Measurements from ENCODE around the gene CERS1. TPM values are rescaled to one million over a fixed set of nuclear protein-coding genes. Genes with fewer than 3 reads are reported as not detected.

The CERS1 gene
- total RNA-seq, 1 donor from 2014 or later = not detected

GRCh38 chr19:18856385-18857126 lies 39.4 kb downstream of the CERS1 start:
- no peaks in the 10 kb centered on the region for H3K27me3 ChIP-seq
- H3K9me3 ChIP-seq = no peaks in the 10 kb centered on the region
- peaks cover 100% of the 10 kb centered on the region for H3K36me3 ChIP-seq
- H3K4me1 ChIP-seq = peaks cover 14% of the 10 kb centered on the region
- intact Hi-C loops (cut with DNase I) = loop anchor here (10.0 kb wide), 2 partner anchors 262 to 402 kb away; no protein-coding TSS in a partner anchor
- no peak for DNase-seq
- no peak for ATAC-seq
- H3K27ac ChIP-seq = no peak overlapping the region
- H3K4me3 ChIP-seq = no peak overlapping the region
- TF ChIP-seq, protein P1, sequence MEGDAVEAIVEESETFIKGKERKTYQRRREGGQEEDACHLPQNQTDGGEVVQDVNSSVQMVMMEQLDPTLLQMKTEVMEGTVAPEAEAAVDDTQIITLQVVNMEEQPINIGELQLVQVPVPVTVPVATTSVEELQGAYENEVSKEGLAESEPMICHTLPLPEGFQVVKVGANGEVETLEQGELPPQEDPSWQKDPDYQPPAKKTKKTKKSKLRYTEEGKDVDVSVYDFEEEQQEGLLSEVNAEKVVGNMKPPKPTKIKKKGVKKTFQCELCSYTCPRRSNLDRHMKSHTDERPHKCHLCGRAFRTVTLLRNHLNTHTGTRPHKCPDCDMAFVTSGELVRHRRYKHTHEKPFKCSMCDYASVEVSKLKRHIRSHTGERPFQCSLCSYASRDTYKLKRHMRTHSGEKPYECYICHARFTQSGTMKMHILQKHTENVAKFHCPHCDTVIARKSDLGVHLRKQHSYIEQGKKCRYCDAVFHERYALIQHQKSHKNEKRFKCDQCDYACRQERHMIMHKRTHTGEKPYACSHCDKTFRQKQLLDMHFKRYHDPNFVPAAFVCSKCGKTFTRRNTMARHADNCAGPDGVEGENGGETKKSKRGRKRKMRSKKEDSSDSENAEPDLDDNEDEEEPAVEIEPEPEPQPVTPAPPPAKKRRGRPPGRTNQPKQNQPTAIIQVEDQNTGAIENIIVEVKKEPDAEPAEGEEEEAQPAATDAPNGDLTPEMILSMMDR (IDR thresholded peaks at IDR 0.05) = no peak

- H3K4me1 ChIP-seq = peaks cover 18% of the 10 kb centered on the region
- no peaks in the 10 kb centered on the region for H3K9me3 ChIP-seq
- H3K27ac ChIP-seq = no peak overlapping the region
- ATAC-seq (no peak), DNase-seq (no peak)
- H3K27me3 ChIP-seq = no peaks in the 10 kb centered on the region
- TF ChIP-seq, protein P1 (IDR thresholded peaks at IDR 0.05) = no peak
- no peak overlapping the region for H3K4me3 ChIP-seq
- intact Hi-C loops (cut with DNase I) = loop anchor here (10.0 kb wide), 2 partner anchors 261 to 401 kb away; no protein-coding TSS in a partner anchor
- peaks cover 100% of the 10 kb centered on the region for H3K36me3 ChIP-seq
These were observed 40.1 kb downstream of the CERS1 start for GRCh38 chr19:18855647-18856384.

DNA sequence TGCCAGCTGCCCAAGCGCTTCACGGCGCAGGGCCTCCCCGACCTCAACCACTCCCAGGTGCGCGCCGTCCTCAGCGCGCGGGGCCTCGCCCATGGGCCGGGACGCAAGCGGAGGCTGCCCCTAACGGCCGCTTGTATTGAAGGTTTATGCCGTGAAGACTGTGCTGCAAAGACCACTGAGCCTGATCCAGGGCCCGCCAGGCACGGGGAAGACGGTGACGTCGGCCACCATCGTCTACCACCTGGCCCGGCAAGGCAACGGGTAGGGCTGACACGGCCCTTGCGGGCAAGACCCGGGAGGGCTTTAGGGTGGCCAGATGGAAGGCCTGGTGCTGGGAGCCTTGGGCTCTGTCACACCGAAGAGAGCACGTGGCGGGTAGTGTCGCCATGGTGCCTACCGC lies 41.0 kb downstream of the CERS1 start:
- ATAC-seq (no peak), DNase-seq (no peak)
- intact Hi-C loops (cut with DNase I) = loop anchor here (10.0 kb wide), 2 partner anchors 260 to 400 kb away; no protein-coding TSS in a partner anchor
- Histone ChIP-seq H3K27me3 (no peaks in the 10 kb centered on the region), H3K4me3 (no peak overlapping the region), H3K36me3 (peaks cover 100% of the 10 kb centered on the region), H3K27ac (no peak overlapping the region), H3K4me1 (peaks cover 18% of the 10 kb centered on the region), H3K9me3 (no peaks in the 10 kb centered on the region)
- TF ChIP-seq, protein P1 (IDR thresholded peaks at IDR 0.05) = no peak

- intact Hi-C loops (cut with DNase I) = loop anchor here (10.0 kb wide), 2 partner anchors 259 to 399 kb away; no protein-coding TSS in a partner anchor
- Histone ChIP-seq H3K36me3 (peaks cover 91% of the 10 kb centered on the region), H3K27me3 (no peaks in the 10 kb centered on the region), H3K27ac (no peak overlapping the region), H3K9me3 (no peaks in the 10 kb centered on the region), H3K4me3 (no peak overlapping the region), H3K4me1 (peaks cover 22% of the 10 kb centered on the region)
- peak; percentile 56 for DNase-seq
- TF ChIP-seq, protein P1 (IDR thresholded peaks at IDR 0.05) = no peak
- ATAC-seq = no peak
These were observed 42.1 kb downstream of the CERS1 start for GRCh38 chr19:18853755-18854427.

- Histone ChIP-seq H3K9me3 (no peaks in the 10 kb centered on the region), H3K4me3 (no peak overlapping the region), H3K27me3 (no peaks in the 10 kb centered on the region), H3K27ac (no peak overlapping the region), H3K36me3 (peaks cover 78% of the 10 kb centered on the region), H3K4me1 (peaks cover 34% of the 10 kb centered on the region)
- DNase-seq (peak; percentile 51), ATAC-seq (no peak)
- TF ChIP-seq, protein P1 (IDR thresholded peaks at IDR 0.05) = no peak
- intact Hi-C loops (cut with DNase I) = loop anchor here (10.0 kb wide), 2 partner anchors 258 to 398 kb away; no protein-coding TSS in a partner anchor
These were observed 43.3 kb downstream of the CERS1 start for GRCh38 chr19:18852648-18853047.

Measured in upper lobe of right lung (tissue), 1 donor.